Smooth muscle cell (in vitro differentiated cells): ENCODE data around the gene NHERF2. TPM values are rescaled to one million over a fixed set of nuclear protein-coding genes. Genes with fewer than 3 reads are reported as not detected.

Source experiments
- DNase-seq: peaks from one replicate; lab custom pipeline; 2025; ENCODE audit not compliant: unreplicated experiment; lab: John Stamatoyannopoulos, UW
- H2AFZ ChIP-seq: fragments of 200-600 bp; sonication (generic); 2 replicates; pipeline ENCODE4 v1.6.0; 2016; ENCODE audit warnings: antibody characterized with exemption, low read depth, mild to moderate bottlenecking
- H3F3A ChIP-seq: fragments of 200-600 bp; sonication (generic); 2 replicates; pipeline ENCODE4 v1.6.0; 2017; ENCODE audit warnings: antibody characterized with exemption, low read depth
- H3K27ac ChIP-seq: fragments of 200-600 bp; sonication (generic); 2 replicates; pipeline ENCODE4 v1.5.1; 2016; ENCODE audit warnings: low read depth, mild to moderate bottlenecking
- H3K27me3 ChIP-seq: fragments of 200-600 bp; sonication (generic); 2 replicates; pipeline ENCODE4 v1.6.1; 2016; ENCODE audit warnings: low read depth, mild to moderate bottlenecking
- H3K36me3 ChIP-seq: fragments of 200-600 bp; sonication (generic); 2 replicates; pipeline ENCODE4 v1.5.1; 2016; ENCODE audit warnings: low read depth
- H3K4me1 ChIP-seq: fragments of 200-600 bp; sonication (generic); 2 replicates; pipeline ENCODE4 v1.5.1; 2016; ENCODE audit warnings: low read depth
- H3K4me2 ChIP-seq: fragments of 200-600 bp; sonication (generic); 2 replicates; pipeline ENCODE4 v1.6.0; 2016; ENCODE audit warnings: mild to moderate bottlenecking
- H3K4me3 ChIP-seq: fragments of 200-600 bp; sonication (generic); 2 replicates; pipeline ENCODE4 v1.5.1; 2016; ENCODE audit warnings: mild to moderate bottlenecking
- H3K79me2 ChIP-seq: fragments of 200-600 bp; sonication (generic); 2 replicates; pipeline ENCODE4 v1.6.0; 2016; ENCODE audit warnings: low read depth, mild to moderate bottlenecking
- H3K9ac ChIP-seq: fragments of 200-600 bp; sonication (generic); 2 replicates; pipeline ENCODE4 v1.6.0; 2016; ENCODE audit warnings: low read depth
- H3K9me3 ChIP-seq: fragments of 200-600 bp; sonication (generic); replicated peaks from 2 replicates; pipeline ENCODE4 v1.5.1; 2016; ENCODE audit warnings: low read depth
- H4K20me1 ChIP-seq: fragments of 200-600 bp; sonication (generic); 2 replicates; pipeline ENCODE4 v1.6.0; 2016; ENCODE audit warnings: low read depth
- CTCF ChIP-seq: fragments of 200-600 bp; sonication (generic); IDR thresholded peaks from 2 replicates; pipeline ENCODE4 v1.5.1; 2017; ENCODE audit warnings: borderline replicate concordance, mild to moderate bottlenecking, antibody characterized with exemption; ENCODE audit not compliant: insufficient read depth, poor library complexity, severe bottlenecking
- WGBS: methylation state at CpG from one replicate; pipeline ENCODE4 v1.1.7; 2016; ENCODE audit warnings: low lambda C conversion rate; 5-methylcytosine and 5-hydroxymethylcytosine counted together
- polyA plus RNA-seq: library from polyadenylated mRNA; unstranded; fragments of >200 nt; fragmentation: Nextera tagmentation; extraction: Ambion mirVana; gene quantifications from 2 replicates; pipeline ENCODE4 v1.2.1, GENCODE V29; 2016
- total RNA-seq: library from RNA; depleted of rRNA; stranded (reverse); fragments of >200 nt; gene quantifications from 2 replicates; pipeline ENCODE4 v1.2.3, GENCODE V29; 2014

NHERF2 gene
- total and polyA plus RNA-seq, 2 experiments from 2014 or later, result 14.4 to 40.2 TPM

GRCh38 chr16:2060346-2060745 is 33.6 kb downstream of the NHERF2 start:
- Histone ChIP-seq H3F3A (no peaks in the 10 kb centered on the region), H3K9ac (no peak overlapping the region), H3K9me3 (no peaks in the 10 kb centered on the region), H3K4me3 (no peak overlapping the region), H3K4me2 (no peak overlapping the region), H2AFZ (no peak overlapping the region), H3K27me3 (no peaks in the 10 kb centered on the region), H3K4me1 (no peaks in the 10 kb centered on the region), H3K36me3 (no peaks in the 10 kb centered on the region), H4K20me1 (no peaks in the 10 kb centered on the region), H3K79me2 (no peaks in the 10 kb centered on the region), H3K27ac (no peak overlapping the region)
- DNase-seq, result no peak
- WGBS, result 93% methylated on average over 17 of the region's 17 CpGs
- no peak for TF ChIP-seq CTCF

- Histone ChIP-seq H4K20me1 (no peaks in the 10 kb centered on the region), H3K79me2 (no peaks in the 10 kb centered on the region), H3K27ac (no peak overlapping the region), H2AFZ (no peak overlapping the region), H3K4me3 (no peak overlapping the region), H3K4me1 (no peaks in the 10 kb centered on the region), H3K27me3 (no peaks in the 10 kb centered on the region), H3K9ac (no peak overlapping the region), H3F3A (no peaks in the 10 kb centered on the region), H3K9me3 (no peaks in the 10 kb centered on the region), H3K36me3 (peaks cover 1% of the 10 kb centered on the region), H3K4me2 (no peak overlapping the region)
- no peak for TF ChIP-seq CTCF
- no peak for DNase-seq
- WGBS, result 95% methylated on average over 18 of the region's 18 CpGs
These were observed 34.3 kb downstream of the NHERF2 start for GRCh38 chr16:2061023-2061422.

GRCh38 chr16:2061526-2061925 is 34.8 kb downstream of the NHERF2 start:
- Histone ChIP-seq H3F3A (no peaks in the 10 kb centered on the region), H3K79me2 (no peaks in the 10 kb centered on the region), H3K4me2 (no peak overlapping the region), H3K4me1 (no peaks in the 10 kb centered on the region), H3K4me3 (no peak overlapping the region), H3K9ac (no peak overlapping the region), H3K36me3 (peaks cover 5% of the 10 kb centered on the region), H4K20me1 (no peaks in the 10 kb centered on the region), H3K9me3 (no peaks in the 10 kb centered on the region), H3K27me3 (no peaks in the 10 kb centered on the region), H3K27ac (no peak overlapping the region), H2AFZ (no peak overlapping the region)
- no peak for TF ChIP-seq CTCF
- DNase-seq, result no peak
- WGBS, result 98% methylated on average over 13 of the region's 13 CpGs

GRCh38 chr16:2062801-2063200 is 36.1 kb downstream of the NHERF2 start:
- no peaks in the 10 kb centered on the region for H4K20me1 ChIP-seq
- no peak for TF ChIP-seq CTCF
- no peaks in the 10 kb centered on the region for H3K27me3 ChIP-seq
- no peak overlapping the region for H2AFZ ChIP-seq
- no peak overlapping the region for H3K4me2 ChIP-seq
- no peak overlapping the region for H3K9ac ChIP-seq
- 95% methylated on average over 19 of the region's 28 CpGs for WGBS
- H3K79me2 ChIP-seq, result no peaks in the 10 kb centered on the region
- no peaks in the 10 kb centered on the region for H3F3A ChIP-seq
- H3K4me1 ChIP-seq, result no peaks in the 10 kb centered on the region
- peaks cover 5% of the 10 kb centered on the region for H3K36me3 ChIP-seq
- no peak overlapping the region for H3K27ac ChIP-seq
- no peak overlapping the region for H3K4me3 ChIP-seq
- DNase-seq, result no peak
- H3K9me3 ChIP-seq, result no peaks in the 10 kb centered on the region
